ENCODE results near the gene PATL1. TPM values are rescaled to one million over a fixed set of nuclear protein-coding genes. Genes with fewer than 3 reads are reported as not detected.

The PATL1 gene
- polyA plus RNA-seq, 1 of the 3 experiments (the other 2 are of a cell fraction) = 20.5 TPM

DNA sequence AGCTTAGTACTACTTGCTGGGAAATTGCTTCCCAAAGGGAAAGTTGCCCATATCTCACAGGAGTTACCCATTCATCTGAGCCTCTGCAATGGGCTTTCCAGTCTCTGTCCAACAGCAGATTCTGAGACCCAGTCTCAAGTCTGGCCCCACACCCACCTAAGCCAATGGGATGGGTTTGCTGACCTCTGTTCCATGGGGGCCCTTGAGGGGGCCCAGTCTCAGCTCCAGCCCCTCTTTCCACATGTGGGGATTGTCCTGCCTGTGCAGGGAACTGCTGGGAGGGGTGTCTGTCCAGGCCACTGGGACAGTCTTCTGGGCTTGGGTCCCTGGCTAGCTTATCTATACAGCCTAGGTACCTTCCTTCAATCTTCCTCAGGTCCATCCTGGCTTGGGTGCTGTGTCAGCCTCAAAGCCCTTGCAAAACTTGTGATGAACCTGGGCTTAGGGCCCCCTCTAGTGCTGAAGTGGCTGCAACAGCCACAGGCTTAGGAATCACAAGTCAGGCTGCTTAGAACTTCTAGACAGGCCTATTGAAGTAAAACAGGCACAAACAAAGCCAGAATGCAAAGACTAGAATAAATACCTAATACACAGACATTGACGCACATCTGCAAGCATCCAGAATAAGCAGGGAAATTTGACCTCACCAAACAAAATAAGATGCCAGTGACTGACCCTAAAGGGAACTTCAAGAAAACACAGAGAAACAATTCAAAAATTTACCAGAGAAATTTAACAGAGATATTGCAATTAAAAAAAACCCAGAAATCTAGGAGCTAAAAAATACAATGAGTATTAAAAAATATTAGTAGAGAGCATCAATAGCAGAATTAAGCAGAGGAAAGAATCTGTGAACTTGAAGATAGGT lies 11.7 kb upstream of the PATL1 start:
- POLR2A ChIA-PET = interaction anchor here (0.9 kb wide), 1 partner anchor 70 kb away, joined by 3 read pairs; no protein-coding TSS in a partner anchor
- peak overlapping the region; percentile 60; the same call in 1 of the 2 replicates for H2AFZ ChIP-seq (ENCODE audit: low read depth)

DNA sequence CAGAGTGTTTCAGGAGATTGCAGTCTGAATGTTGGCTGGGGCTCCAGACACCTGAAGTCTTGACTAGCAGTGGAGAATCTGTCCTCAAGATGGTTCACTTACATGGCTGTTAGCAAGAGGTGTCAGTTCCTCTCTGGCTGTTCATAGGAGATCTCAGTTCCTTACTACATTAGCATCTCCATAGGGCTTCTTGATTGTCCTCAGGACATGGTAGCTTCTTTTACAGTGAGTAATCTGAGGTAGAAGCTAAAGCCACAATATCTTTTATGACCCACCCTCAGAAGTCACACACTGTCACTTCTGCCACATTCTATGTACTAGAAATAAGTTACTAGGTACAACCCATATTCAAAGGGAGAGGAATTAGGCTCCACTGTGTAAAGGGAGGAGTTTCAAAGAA lies 10.5 kb upstream of the PATL1 start:
- no peak overlapping the region for H3K4me2 ChIP-seq
- H3K27ac ChIP-seq (ENCODE audit: low read depth in 2 of 2, low read length in 1 of 2) = no peak overlapping the region
- no peaks in the 10 kb centered on the region for H3K9me3 ChIP-seq
- H4K20me1 ChIP-seq (ENCODE audit: insufficient read depth) = no peaks in the 10 kb centered on the region
- H3K4me1 ChIP-seq (ENCODE audit: control insufficient read depth in 1 of 2, insufficient read depth in 2 of 2, low read depth in 1 of 2, low read length in 1 of 2) = 0 out of 4 replicates have a peak, but pooled peaks cover 0 to 4% of the 10 kb centered on the region in 2 experiments
- no peaks in the 10 kb centered on the region for H3K36me3 ChIP-seq (replicated peaks in 1 of 2; ENCODE audit: control insufficient read depth in 1 of 2, insufficient read depth in 2 of 2, low read length in 1 of 2)
- CTCF ChIA-PET = interaction anchor here (1.5 to 2.7 kb wide), 2 partner anchors 9 to 141 kb away, joined by 8 to 15 read pairs; no protein-coding TSS in a partner anchor
- H3K4me3 ChIP-seq (ENCODE audit: low read depth in 2 of 2, low read length in 1 of 2) = no peak overlapping the region
- H3K9me2 ChIP-seq = no peaks in the 10 kb centered on the region
- no peaks in the 10 kb centered on the region for H3K27me3 ChIP-seq (ENCODE audit: insufficient read depth)
- no peak for DNase-seq
- no peak overlapping the region for H2AFZ ChIP-seq (ENCODE audit: low read depth)
- H3K9ac ChIP-seq = no peak overlapping the region
- no peaks in the 10 kb centered on the region for H3K79me2 ChIP-seq (ENCODE audit: insufficient read depth)
- POLR2A ChIA-PET = no interaction called here
- no peaks in the 10 kb centered on the region for H3F3A ChIP-seq (replicated peaks; ENCODE audit: insufficient read depth)
- TF ChIP-seq TEAD4 (IDR thresholded peaks at IDR 0.05; ENCODE audit: borderline replicate concordance, insufficient read depth) (no peak), RXRA (IDR thresholded peaks at IDR 0.05; ENCODE audit: borderline replicate concordance, low read depth) (no peak), FOXJ3 (CRISPR knock-in tag; IDR thresholded peaks at IDR 0.05) (no peak), GATA2 (CRISPR knock-in tag; IDR thresholded peaks at IDR 0.05) (no peak), RAD21 (IDR thresholded peaks at IDR 0.05; ENCODE audit: low read length) (no peak)
- TF ChIP-seq, protein P1, sequence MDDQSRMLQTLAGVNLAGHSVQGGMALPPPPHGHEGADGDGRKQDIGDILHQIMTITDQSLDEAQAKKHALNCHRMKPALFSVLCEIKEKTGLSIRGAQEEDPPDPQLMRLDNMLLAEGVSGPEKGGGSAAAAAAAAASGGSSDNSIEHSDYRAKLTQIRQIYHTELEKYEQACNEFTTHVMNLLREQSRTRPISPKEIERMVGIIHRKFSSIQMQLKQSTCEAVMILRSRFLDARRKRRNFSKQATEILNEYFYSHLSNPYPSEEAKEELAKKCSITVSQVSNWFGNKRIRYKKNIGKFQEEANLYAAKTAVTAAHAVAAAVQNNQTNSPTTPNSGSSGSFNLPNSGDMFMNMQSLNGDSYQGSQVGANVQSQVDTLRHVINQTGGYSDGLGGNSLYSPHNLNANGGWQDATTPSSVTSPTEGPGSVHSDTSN (IDR thresholded peaks at IDR 0.05) = no peak
- TF ChIP-seq, protein P2, sequence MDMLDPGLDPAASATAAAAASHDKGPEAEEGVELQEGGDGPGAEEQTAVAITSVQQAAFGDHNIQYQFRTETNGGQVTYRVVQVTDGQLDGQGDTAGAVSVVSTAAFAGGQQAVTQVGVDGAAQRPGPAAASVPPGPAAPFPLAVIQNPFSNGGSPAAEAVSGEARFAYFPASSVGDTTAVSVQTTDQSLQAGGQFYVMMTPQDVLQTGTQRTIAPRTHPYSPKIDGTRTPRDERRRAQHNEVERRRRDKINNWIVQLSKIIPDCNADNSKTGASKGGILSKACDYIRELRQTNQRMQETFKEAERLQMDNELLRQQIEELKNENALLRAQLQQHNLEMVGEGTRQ (IDR thresholded peaks at IDR 0.05; ENCODE audit: borderline replicate concordance, low read depth, low read length) = no peak
- TF ChIP-seq, protein P3, sequence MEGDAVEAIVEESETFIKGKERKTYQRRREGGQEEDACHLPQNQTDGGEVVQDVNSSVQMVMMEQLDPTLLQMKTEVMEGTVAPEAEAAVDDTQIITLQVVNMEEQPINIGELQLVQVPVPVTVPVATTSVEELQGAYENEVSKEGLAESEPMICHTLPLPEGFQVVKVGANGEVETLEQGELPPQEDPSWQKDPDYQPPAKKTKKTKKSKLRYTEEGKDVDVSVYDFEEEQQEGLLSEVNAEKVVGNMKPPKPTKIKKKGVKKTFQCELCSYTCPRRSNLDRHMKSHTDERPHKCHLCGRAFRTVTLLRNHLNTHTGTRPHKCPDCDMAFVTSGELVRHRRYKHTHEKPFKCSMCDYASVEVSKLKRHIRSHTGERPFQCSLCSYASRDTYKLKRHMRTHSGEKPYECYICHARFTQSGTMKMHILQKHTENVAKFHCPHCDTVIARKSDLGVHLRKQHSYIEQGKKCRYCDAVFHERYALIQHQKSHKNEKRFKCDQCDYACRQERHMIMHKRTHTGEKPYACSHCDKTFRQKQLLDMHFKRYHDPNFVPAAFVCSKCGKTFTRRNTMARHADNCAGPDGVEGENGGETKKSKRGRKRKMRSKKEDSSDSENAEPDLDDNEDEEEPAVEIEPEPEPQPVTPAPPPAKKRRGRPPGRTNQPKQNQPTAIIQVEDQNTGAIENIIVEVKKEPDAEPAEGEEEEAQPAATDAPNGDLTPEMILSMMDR (IDR thresholded peaks at IDR 0.05) = no peak

More for the DNA sequence above, 11.7 kb upstream of the PATL1 start:
- WGBS (ENCODE audit: low lambda C conversion rate) = 54% methylated on average over 1 of the region's 1 CpG
- H3K79me2 ChIP-seq (ENCODE audit: insufficient read depth) = no peaks in the 10 kb centered on the region
- DNase-seq = peak; percentile 63
- no peaks in the 10 kb centered on the region for H3K9me3 ChIP-seq
- H3K27ac ChIP-seq (ENCODE audit: low read depth in 2 of 2, low read length in 1 of 2) = no peak overlapping the region
- no peaks in the 10 kb centered on the region for H3K27me3 ChIP-seq (ENCODE audit: insufficient read depth)
- H3K9me2 ChIP-seq = no peaks in the 10 kb centered on the region
- H3F3A ChIP-seq (replicated peaks; ENCODE audit: insufficient read depth) = no peaks in the 10 kb centered on the region
- H3K36me3 ChIP-seq (replicated peaks in 1 of 2; ENCODE audit: control insufficient read depth in 1 of 2, insufficient read depth in 2 of 2, low read length in 1 of 2) = no peaks in the 10 kb centered on the region
- 0 out of 4 replicates have a peak, but pooled peaks cover 0 to 4% of the 10 kb centered on the region in 2 experiments for H3K4me1 ChIP-seq (ENCODE audit: control insufficient read depth in 1 of 2, insufficient read depth in 2 of 2, low read depth in 1 of 2, low read length in 1 of 2)
- no peak overlapping the region; a peak in 1 of 4 replicates for H3K4me3 ChIP-seq (ENCODE audit: low read depth in 2 of 2, low read length in 1 of 2)
- no peaks in the 10 kb centered on the region for H4K20me1 ChIP-seq (ENCODE audit: insufficient read depth)
- H3K4me2 ChIP-seq = no peak overlapping the region
- CTCF ChIA-PET = interaction anchor here (0.6 to 2.7 kb wide), 7 partner anchors 10 to 457 kb away, joined by 3 to 15 read pairs (median 3); no protein-coding TSS in a partner anchor
- no peak overlapping the region for H3K9ac ChIP-seq
- TF ChIP-seq RAD21 (IDR thresholded peaks at IDR 0.05; ENCODE audit: low read length) (peak; percentile 89), NFIC (IDR thresholded peaks at IDR 0.05; ENCODE audit: borderline replicate concordance) (no peak), RXRA (IDR thresholded peaks at IDR 0.05; ENCODE audit: borderline replicate concordance, low read depth) (no peak), NRF1 (IDR thresholded peaks at IDR 0.05; ENCODE audit: low read depth, low read length) (no peak), MXI1 (IDR thresholded peaks at IDR 0.05; ENCODE audit: low read depth, low read length) (no peak), SMC3 (IDR thresholded peaks at IDR 0.05; ENCODE audit: low read depth, low read length) (peak; percentile 58), FOXJ3 (CRISPR knock-in tag; IDR thresholded peaks at IDR 0.05) (no peak), TAF1 (IDR thresholded peaks at IDR 0.05; ENCODE audit: borderline replicate concordance, low read depth, low read length) (no peak), JUND (IDR thresholded peaks at IDR 0.05) (no peak)
- TF ChIP-seq, protein P3 (IDR thresholded peaks at IDR 0.05) = peak; percentile 80
- TF ChIP-seq, protein P2 (IDR thresholded peaks at IDR 0.05; ENCODE audit: borderline replicate concordance, low read depth, low read length) = no peak
- TF ChIP-seq, protein P1 (IDR thresholded peaks at IDR 0.05) = no peak

Measured in SK-N-SH (cell line).